GM23338 (cell line): Measurements from ENCODE around the gene STAT1. TPM values are rescaled to one million over a fixed set of nuclear protein-coding genes. Genes with fewer than 3 reads are reported as not detected.

Experiments
- ATAC-seq: fragments of 200-7000 bp; cut with Tn5 transposase; 3 replicates; pipeline ENCODE4 v1.9.1; 2020
- DNase-seq: peaks from one replicate; pipeline ENCODE4 v3.0.0-alpha.2; 2015; ENCODE audit warnings: low spot score
- H2AFZ ChIP-seq: fragments of 200-600 bp; sonication (generic); 2 replicates; pipeline ENCODE4 v1.8.0; 2016; ENCODE audit warnings: antibody characterized with exemption, mild to moderate bottlenecking, moderate library complexity
- H3F3A ChIP-seq: fragments of 200-600 bp; sonication (generic); replicated peaks from 2 replicates; pipeline ENCODE4 v1.8.0; 2017; ENCODE audit warnings: antibody characterized with exemption, mixed run types, low read depth
- H3K27ac ChIP-seq: fragments of 200-600 bp; sonication (generic); 2 replicates; pipeline ENCODE4 v1.6.1; 2016; ENCODE audit warnings: low read depth
- H3K27me3 ChIP-seq: fragments of 200-600 bp; sonication (generic); 2 replicates; pipeline ENCODE4 v1.8.0; 2016; ENCODE audit warnings: mild to moderate bottlenecking, mixed run types, moderate library complexity; ENCODE audit not compliant: insufficient read depth
- H3K36me3 ChIP-seq: fragments of 200-600 bp; sonication (generic); 2 replicates; pipeline ENCODE4 v1.8.0; 2016; ENCODE audit warnings: mild to moderate bottlenecking; ENCODE audit not compliant: insufficient read depth
- H3K4me1 ChIP-seq: fragments of 200-600 bp; sonication (generic); 2 replicates; pipeline ENCODE4 v1.8.0; 2016; ENCODE audit warnings: mild to moderate bottlenecking, moderate library complexity; ENCODE audit not compliant: insufficient read depth
- H3K4me2 ChIP-seq: fragments of 200-600 bp; sonication (generic); 2 replicates; pipeline ENCODE4 v1.7.1; 2017; ENCODE audit warnings: mixed run types
- H3K4me3 ChIP-seq: fragments of 200-600 bp; sonication (generic); 2 replicates; pipeline ENCODE4 v1.6.1; 2016; ENCODE audit warnings: mixed run types
- H3K79me2 ChIP-seq: fragments of 200-600 bp; sonication (generic); replicated peaks from 2 replicates; pipeline ENCODE4 v1.8.0; 2017; ENCODE audit warnings: mild to moderate bottlenecking; ENCODE audit not compliant: insufficient read depth
- H3K9me2 ChIP-seq: fragments of 200-600 bp; sonication (generic); 2 replicates; pipeline ENCODE4 v1.8.0; 2017; ENCODE audit not compliant: insufficient read depth
- H4K20me1 ChIP-seq: fragments of 200-600 bp; sonication (generic); replicated peaks from 2 replicates; pipeline ENCODE4 v1.8.0; 2017; ENCODE audit warnings: mild to moderate bottlenecking; ENCODE audit not compliant: insufficient read depth
- H3K27ac Mint-ChIP-seq: 2 replicates; pipeline ENCODE4 v1.8.0; 2020; ENCODE audit warnings: inconsistent platforms, mild to moderate bottlenecking, moderate library complexity, mixed read lengths
- H3K27me3 Mint-ChIP-seq: 3 replicates; pipeline ENCODE4 v1.8.0; 2022; ENCODE audit warnings: low read depth, mild to moderate bottlenecking, moderate library complexity, mixed read lengths, inconsistent platforms; ENCODE audit not compliant: insufficient read depth, poor library complexity
- H3K36me3 Mint-ChIP-seq: 3 replicates; pipeline ENCODE4 v1.8.0; 2021; ENCODE audit warnings: low read depth, mild to moderate bottlenecking, inconsistent platforms, moderate library complexity, mixed read lengths
- H3K4me1 Mint-ChIP-seq: 3 replicates; pipeline ENCODE4 v1.8.0; 2020; ENCODE audit warnings: mild to moderate bottlenecking, inconsistent platforms, mixed read lengths
- H3K4me3 Mint-ChIP-seq: 3 replicates; pipeline ENCODE4 v1.8.0; 2021; ENCODE audit warnings: moderate library complexity, mild to moderate bottlenecking, inconsistent platforms, mixed read lengths
- H3K9me3 Mint-ChIP-seq: 3 replicates; pipeline ENCODE4 v1.8.0; 2020; ENCODE audit warnings: moderate library complexity, mild to moderate bottlenecking, inconsistent platforms, mixed read lengths
- CREB1 ChIP-seq: fragments of 250-450 bp; sonication (Bioruptor Pico); IDR thresholded peaks from 2 replicates; pipeline ENCODE4 v1.5.0; 2020; ENCODE audit warnings: low read depth, mild to moderate bottlenecking, moderate library complexity
- EZH2phosphoT487 ChIP-seq: fragments of 200-600 bp; sonication (generic); IDR thresholded peaks from one replicate; pipeline ENCODE4 v1.8.1; 2018; ENCODE audit warnings: antibody characterized with exemption; ENCODE audit not compliant: unreplicated experiment
- JUNB ChIP-seq: IDR thresholded peaks from one replicate; pipeline ENCODE4 v1.6.1; 2016; ENCODE audit warnings: antibody characterized with exemption; ENCODE audit not compliant: unreplicated experiment
- NANOG ChIP-seq: IDR thresholded peaks from 2 replicates; pipeline ENCODE4 v1.6.1; 2016; ENCODE audit warnings: antibody characterized with exemption, borderline replicate concordance
- STAT1 ChIP-seq: IDR thresholded peaks from one replicate; pipeline ENCODE4 v1.6.1; 2016; ENCODE audit warnings: antibody characterized with exemption; ENCODE audit not compliant: unreplicated experiment
- ZNF462 ChIP-seq: fragments of 250-450 bp; sonication (Bioruptor Pico); IDR thresholded peaks from 2 replicates; pipeline ENCODE4 v1.5.0; 2020; ENCODE audit warnings: mild to moderate bottlenecking, moderate library complexity
- polyA plus RNA-seq: library from polyadenylated mRNA; unstranded; fragments of >200 nt; fragmentation: Nextera tagmentation; extraction: Ambion mirVana; gene quantifications from 2 replicates; pipeline ENCODE4 v1.2.1, GENCODE V29; 2016
- total RNA-seq: library from RNA; depleted of rRNA; stranded (reverse); fragments of >200 nt; shearing (Covaris generic); gene quantifications from 2 replicates; pipeline ENCODE4 v1.2.3, GENCODE V29; 2014

STAT1 gene
- total and polyA plus RNA-seq, 2 experiments from 2014 or later = 15.1 to 47.4 TPM

- Histone ChIP-seq H3K4me2 (no peak overlapping the region), H3K4me3 (no peak overlapping the region), H3F3A (no peaks in the 10 kb centered on the region), H3K27ac (no peak overlapping the region), H2AFZ (no peak overlapping the region), H3K4me1 (no peaks in the 10 kb centered on the region), H3K9me2 (no peaks in the 10 kb centered on the region), H3K79me2 (no peaks in the 10 kb centered on the region), H3K36me3 (peaks cover 67% of the 10 kb centered on the region), H3K27me3 (no peaks in the 10 kb centered on the region), H4K20me1 (peaks cover 4% of the 10 kb centered on the region)
- Mint-ChIP-seq H3K4me3 (no peak overlapping the region), H3K4me1 (no peaks in the 10 kb centered on the region; the same call in 2 of the 3 replicates), H3K36me3 (peaks cover 89% of the 10 kb centered on the region), H3K27me3 (peaks cover 5% of the 10 kb centered on the region), H3K9me3 (no peaks in the 10 kb centered on the region), H3K27ac (no peak overlapping the region)
- ATAC-seq (no peak), DNase-seq (no peak)
- TF ChIP-seq NANOG (no peak), STAT1 (no peak)
These were observed 32.2 kb downstream of the STAT1 start for GRCh38 chr2:190981733-190982132.

- DNase-seq (no peak), ATAC-seq (no peak)
- Mint-ChIP-seq H3K4me3 (no peak overlapping the region), H3K27me3 (peaks cover 5% of the 10 kb centered on the region), H3K27ac (no peak overlapping the region), H3K4me1 (no peaks in the 10 kb centered on the region; the same call in 2 of the 3 replicates), H3K9me3 (no peaks in the 10 kb centered on the region), H3K36me3 (peaks cover 91% of the 10 kb centered on the region)
- H3K27me3 ChIP-seq = no peaks in the 10 kb centered on the region
- H4K20me1 ChIP-seq = peaks cover 4% of the 10 kb centered on the region
- H3K27ac ChIP-seq = no peak overlapping the region
- H3K36me3 ChIP-seq = peaks cover 71% of the 10 kb centered on the region
- no peak overlapping the region for H3K4me2 ChIP-seq
- no peak overlapping the region for H3K4me3 ChIP-seq
- no peaks in the 10 kb centered on the region for H3K9me2 ChIP-seq
- TF ChIP-seq EZH2phosphoT487 = no peak
- TF ChIP-seq CREB1 (CRISPR knock-in tag) = no peak
- TF ChIP-seq ZNF462 = no peak
- TF ChIP-seq JUNB = no peak
- no peaks in the 10 kb centered on the region for H3K4me1 ChIP-seq
- no peaks in the 10 kb centered on the region for H3F3A ChIP-seq
- no peaks in the 10 kb centered on the region for H3K79me2 ChIP-seq
- no peak overlapping the region for H2AFZ ChIP-seq
These were observed 32.6 kb downstream of the STAT1 start for GRCh38 chr2:190981333-190981732.
